Measurements from ENCODE around the gene KCNE1.
"Not testable (repeated sequence)": the region's sequence is repeated elsewhere in the genome, so short reads cannot be mapped to it uniquely, and the experiment has no call there.

Gene KCNE1

DNA sequence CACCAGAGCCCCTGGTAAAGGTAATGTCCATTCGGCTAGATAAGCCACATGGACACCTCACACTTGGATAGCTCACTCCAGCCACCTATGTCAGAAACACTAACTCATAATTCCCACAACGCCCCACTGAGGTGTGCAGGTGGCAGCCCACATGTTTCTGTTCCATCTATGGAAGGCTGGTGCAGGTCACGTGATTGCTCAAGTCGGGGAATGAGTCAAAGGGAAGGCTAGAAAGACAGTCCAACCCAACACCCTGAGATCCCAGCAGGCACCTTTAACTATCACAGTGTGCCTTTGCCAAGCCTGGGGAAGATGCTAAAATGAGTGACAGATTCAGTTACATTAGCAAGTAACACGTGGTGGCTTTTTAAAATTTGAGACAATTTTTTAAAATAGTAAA is 45.3 kb upstream of the KCNE1 start:
- no peak for TF ChIP-seq CTCF (IDR thresholded peaks at IDR 0.05; ENCODE audit: low read depth, low read length)
- no peak for DNase-seq (ENCODE audit: low read depth in 2 of 2)
- no peak overlapping the region for H3K4me3 ChIP-seq (replicated peaks in 1 of 2; ENCODE audit: low read depth in 2 of 2, low read length in 2 of 2)

DNA sequence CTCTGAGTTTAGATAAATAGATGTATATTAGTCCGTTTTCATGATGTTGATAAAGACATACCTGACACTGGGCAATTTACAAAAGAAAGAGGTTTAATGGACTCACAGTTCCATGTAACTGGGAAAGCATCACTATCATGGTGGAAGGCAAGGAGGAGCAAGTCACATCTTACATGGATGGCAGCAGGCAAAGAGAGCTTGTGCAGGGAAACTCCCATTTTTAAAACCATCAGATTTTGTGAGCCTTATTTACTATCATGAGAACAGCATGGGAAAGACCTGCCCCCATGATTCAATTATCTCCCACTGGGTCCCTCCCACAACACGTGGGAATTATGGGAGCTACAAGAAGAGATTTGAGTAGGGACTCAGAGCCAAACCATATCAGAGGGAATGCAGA is 42.7 kb upstream of the KCNE1 start:
- DNase-seq (ENCODE audit: low read depth in 2 of 2): not testable (repeated sequence)

GRCh38 chr21:34554227-34554626 is 42.2 kb upstream of the KCNE1 start:
- TF ChIP-seq CTCF (IDR thresholded peaks at IDR 0.05; ENCODE audit: low read depth, low read length): no peak
- DNase-seq (ENCODE audit: low read depth in 2 of 2): no peak
- H3K4me3 ChIP-seq (replicated peaks in 1 of 2; ENCODE audit: low read depth in 2 of 2, low read length in 2 of 2): no peak overlapping the region

More for the DNA sequence above, 42.7 kb upstream of the KCNE1 start:
- not testable (repeated sequence) for H3K4me3 ChIP-seq (replicated peaks in 1 of 2; ENCODE audit: low read depth in 2 of 2, low read length in 2 of 2)

GRCh38 chr21:34553151-34553952 is 41.3 kb upstream of the KCNE1 start:
- peak; percentile 64 to 74 for DNase-seq (ENCODE audit: low read depth in 2 of 2)
- H3K4me3 ChIP-seq (replicated peaks in 1 of 2; ENCODE audit: low read depth in 2 of 2, low read length in 2 of 2): no peak overlapping the region
- TF ChIP-seq CTCF (IDR thresholded peaks at IDR 0.05; ENCODE audit: low read depth, low read length): no peak

- peak; percentile 20 to 52 for DNase-seq (ENCODE audit: low read depth in 2 of 2)
- no peak overlapping the region for H3K4me3 ChIP-seq (replicated peaks in 1 of 2; ENCODE audit: low read depth in 2 of 2, low read length in 2 of 2)
- TF ChIP-seq CTCF (IDR thresholded peaks at IDR 0.05; ENCODE audit: low read depth, low read length): no peak
These were observed 40.5 kb upstream of the KCNE1 start for GRCh38 chr21:34552360-34553098.

DNA sequence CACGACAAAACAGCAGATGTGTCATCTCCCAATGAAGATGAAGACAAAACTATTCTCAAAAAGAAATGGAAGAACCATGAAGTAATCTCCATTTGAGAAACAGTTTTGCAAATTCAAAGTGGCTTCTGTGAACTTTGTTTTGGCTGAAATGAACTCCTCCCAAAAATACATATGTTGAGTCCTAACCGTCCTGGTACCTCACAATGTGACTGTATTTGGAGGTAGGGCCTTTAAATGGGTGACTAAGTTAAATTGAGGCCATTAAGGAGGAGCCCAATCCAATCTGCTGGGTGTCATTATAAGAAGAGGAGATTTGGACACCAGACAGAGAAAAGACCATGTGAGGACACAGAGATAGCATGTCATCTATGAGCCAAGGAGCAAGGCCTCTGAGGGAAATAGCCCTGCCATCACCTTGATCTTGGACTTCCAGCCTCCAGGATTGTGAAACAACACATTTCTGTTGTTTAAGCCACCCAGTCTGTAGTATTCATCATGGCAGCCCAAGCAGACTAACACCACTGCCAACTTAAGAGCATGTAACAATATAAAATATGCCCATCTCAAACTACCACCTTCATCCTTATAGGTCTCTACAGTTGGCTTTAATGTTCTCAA is 38.3 kb upstream of the KCNE1 start:
- no peak for DNase-seq (ENCODE audit: low read depth in 2 of 2)
- TF ChIP-seq CTCF (IDR thresholded peaks at IDR 0.05; ENCODE audit: low read depth, low read length): no peak
- H3K4me3 ChIP-seq (replicated peaks in 1 of 2; ENCODE audit: low read depth in 2 of 2, low read length in 2 of 2): no peak overlapping the region

- no peak overlapping the region for H3K4me3 ChIP-seq (replicated peaks in 1 of 2; ENCODE audit: low read depth in 2 of 2, low read length in 2 of 2)
- no peak for TF ChIP-seq CTCF (IDR thresholded peaks at IDR 0.05; ENCODE audit: low read depth, low read length)
- DNase-seq (ENCODE audit: low read depth in 2 of 2): no peak
These were observed 36.9 kb upstream of the KCNE1 start for GRCh38 chr21:34548781-34549376.
